ENCODE data around the gene CCNL1. TPM values are rescaled to one million over a fixed set of nuclear protein-coding genes. Genes with fewer than 3 reads are reported as not detected.

CCNL1 gene
- polyA plus RNA-seq, 1 donor (not counting 4 experiments of a cell fraction or from before 2014, with no cell fraction given), result 136 TPM

DNA sequence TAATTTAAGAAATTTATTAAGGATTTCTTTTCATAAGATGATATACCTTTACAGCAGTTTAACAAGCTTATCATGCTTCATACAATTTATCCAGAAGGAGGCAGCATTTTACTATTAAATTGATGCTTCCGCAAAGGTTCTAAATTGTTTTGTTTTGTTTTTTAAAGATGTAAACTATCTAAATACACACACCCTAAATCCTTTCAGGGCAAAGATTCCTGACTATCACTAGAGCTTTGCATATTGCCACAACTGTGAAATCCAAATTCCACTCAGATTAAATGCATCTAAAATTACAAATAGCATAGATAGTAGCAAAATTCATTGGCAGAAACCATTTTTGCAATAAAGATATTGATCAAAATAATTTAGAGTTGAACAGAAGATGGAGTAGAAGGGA lies 44.5 kb upstream of the CCNL1 start:
- FAIRE-seq (no peak), DNase-seq (ENCODE audit: low read depth, low spot score) (no peak)

DNA sequence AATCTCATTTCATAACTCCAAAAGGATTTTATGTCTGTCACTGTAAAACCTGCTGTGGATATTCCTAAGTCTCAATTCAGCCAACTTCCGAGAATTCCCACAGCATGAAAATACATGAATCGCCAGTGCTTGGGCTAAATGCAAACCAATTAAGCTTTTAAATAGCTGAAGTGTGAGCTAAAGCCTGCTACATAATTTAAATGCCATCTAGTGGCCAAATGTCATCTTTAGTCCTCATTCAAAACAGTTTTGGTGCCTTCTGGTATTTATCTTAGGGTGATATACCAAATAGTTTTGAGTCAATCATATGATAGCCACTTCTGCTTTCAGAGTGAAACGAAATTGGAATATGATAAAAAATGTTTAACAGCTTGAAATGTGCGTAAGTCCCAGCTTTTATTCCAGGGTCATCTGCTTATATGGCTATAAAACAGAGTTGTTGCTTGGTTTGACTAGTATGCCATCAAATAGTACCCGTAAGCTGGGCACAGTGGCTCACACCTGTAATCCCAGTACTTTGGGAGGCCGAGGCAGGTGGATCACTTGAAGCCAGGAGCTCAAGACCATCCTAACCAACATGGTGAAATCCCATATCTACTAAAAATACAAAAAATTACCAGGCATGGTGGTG lies 41.8 kb upstream of the CCNL1 start:
- no peak for FAIRE-seq
- no peak overlapping the region for H2AFZ ChIP-seq (ENCODE audit: control insufficient read depth, low read length)
- TF ChIP-seq EZH2 (IDR thresholded peaks at IDR 0.05; ENCODE audit: low read length), result no peak
- TF ChIP-seq, protein P1, sequence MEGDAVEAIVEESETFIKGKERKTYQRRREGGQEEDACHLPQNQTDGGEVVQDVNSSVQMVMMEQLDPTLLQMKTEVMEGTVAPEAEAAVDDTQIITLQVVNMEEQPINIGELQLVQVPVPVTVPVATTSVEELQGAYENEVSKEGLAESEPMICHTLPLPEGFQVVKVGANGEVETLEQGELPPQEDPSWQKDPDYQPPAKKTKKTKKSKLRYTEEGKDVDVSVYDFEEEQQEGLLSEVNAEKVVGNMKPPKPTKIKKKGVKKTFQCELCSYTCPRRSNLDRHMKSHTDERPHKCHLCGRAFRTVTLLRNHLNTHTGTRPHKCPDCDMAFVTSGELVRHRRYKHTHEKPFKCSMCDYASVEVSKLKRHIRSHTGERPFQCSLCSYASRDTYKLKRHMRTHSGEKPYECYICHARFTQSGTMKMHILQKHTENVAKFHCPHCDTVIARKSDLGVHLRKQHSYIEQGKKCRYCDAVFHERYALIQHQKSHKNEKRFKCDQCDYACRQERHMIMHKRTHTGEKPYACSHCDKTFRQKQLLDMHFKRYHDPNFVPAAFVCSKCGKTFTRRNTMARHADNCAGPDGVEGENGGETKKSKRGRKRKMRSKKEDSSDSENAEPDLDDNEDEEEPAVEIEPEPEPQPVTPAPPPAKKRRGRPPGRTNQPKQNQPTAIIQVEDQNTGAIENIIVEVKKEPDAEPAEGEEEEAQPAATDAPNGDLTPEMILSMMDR (optimal IDR thresholded peaks at IDR 0.05 in 1 of 3, IDR thresholded peaks at IDR 0.05 in 1 of 3, conservative IDR thresholded peaks at IDR 0.05 in 1 of 3; ENCODE audit: extremely low read depth in 1 of 3, insufficient read depth in 2 of 3, low read length in 3 of 3), result peak in 2 of 3 experiments; percentile 35 to 36

More for the DNA sequence above, 44.5 kb upstream of the CCNL1 start:
- dilution Hi-C loops (cut with MboI; ENCODE audit: extremely low pct_ligation_motif_present, low sequenced_read_pairs), result loop anchor here (25.0 kb wide), 1 partner anchor 283 kb away; no protein-coding TSS in a partner anchor
- Histone ChIP-seq H3K4me2 (ENCODE audit: control insufficient read depth, extremely low read depth, insufficient read depth, low read depth, low read length) (no peak overlapping the region), H4K20me1 (ENCODE audit: control insufficient read depth, extremely low read depth, insufficient read depth, low read length) (no peaks in the 10 kb centered on the region), H3K9me3 (ENCODE audit: control insufficient read depth, low read depth, low read length) (no peaks in the 10 kb centered on the region), H3K4me3 (ENCODE audit: control insufficient read depth in 2 of 3, extremely low read depth in 1 of 3, insufficient read depth in 2 of 3, low read depth in 1 of 3, low read length in 3 of 3) (no peak overlapping the region), H3K36me3 (ENCODE audit: control insufficient read depth in 2 of 2, extremely low read depth in 1 of 2, insufficient read depth in 2 of 2, low read length in 2 of 2) (no peaks in the 10 kb centered on the region), H2AFZ (ENCODE audit: control insufficient read depth, low read length) (no peak overlapping the region), H3K9ac (ENCODE audit: control insufficient read depth, extremely low read depth, insufficient read depth, low read length) (no peak overlapping the region), H3K9me1 (ENCODE audit: control insufficient read depth, extremely low read depth, insufficient read depth, low read length) (no peaks in the 10 kb centered on the region), H3K79me2 (ENCODE audit: control insufficient read depth, insufficient read depth, low read length) (no peaks in the 10 kb centered on the region), H3K4me1 (ENCODE audit: control insufficient read depth, extremely low read depth, insufficient read depth, low read length) (no peaks in the 10 kb centered on the region), H3K27ac (ENCODE audit: control insufficient read depth, insufficient read depth, low read length) (no peak overlapping the region), H3K27me3 (ENCODE audit: control insufficient read depth, extremely low read depth, insufficient read depth, low read length) (peaks cover 4% of the 10 kb centered on the region)
- TF ChIP-seq EZH2 (IDR thresholded peaks at IDR 0.05; ENCODE audit: low read length), result no peak
- TF ChIP-seq, protein P1 (optimal IDR thresholded peaks at IDR 0.05 in 1 of 3, IDR thresholded peaks at IDR 0.05 in 1 of 3, conservative IDR thresholded peaks at IDR 0.05 in 1 of 3; ENCODE audit: extremely low read depth in 1 of 3, insufficient read depth in 2 of 3, low read length in 3 of 3), result peak in 2 of 3 experiments; percentile 28 to 29

More for the DNA sequence above, 41.8 kb upstream of the CCNL1 start:
- Histone ChIP-seq H3K4me1 (ENCODE audit: control insufficient read depth, extremely low read depth, insufficient read depth, low read length) (no peaks in the 10 kb centered on the region), H3K9me1 (ENCODE audit: control insufficient read depth, extremely low read depth, insufficient read depth, low read length) (no peaks in the 10 kb centered on the region), H3K27me3 (ENCODE audit: control insufficient read depth, extremely low read depth, insufficient read depth, low read length) (peaks cover 4% of the 10 kb centered on the region), H3K4me3 (ENCODE audit: control insufficient read depth in 2 of 3, extremely low read depth in 1 of 3, insufficient read depth in 2 of 3, low read depth in 1 of 3, low read length in 3 of 3) (no peak overlapping the region), H3K9me3 (ENCODE audit: control insufficient read depth, low read depth, low read length) (no peaks in the 10 kb centered on the region), H3K36me3 (ENCODE audit: control insufficient read depth in 2 of 2, extremely low read depth in 1 of 2, insufficient read depth in 2 of 2, low read length in 2 of 2) (no peaks in the 10 kb centered on the region), H3K4me2 (ENCODE audit: control insufficient read depth, extremely low read depth, insufficient read depth, low read depth, low read length) (no peak overlapping the region), H4K20me1 (ENCODE audit: control insufficient read depth, extremely low read depth, insufficient read depth, low read length) (no peaks in the 10 kb centered on the region), H3K27ac (ENCODE audit: control insufficient read depth, insufficient read depth, low read length) (no peak overlapping the region), H3K79me2 (ENCODE audit: control insufficient read depth, insufficient read depth, low read length) (no peaks in the 10 kb centered on the region), H3K9ac (ENCODE audit: control insufficient read depth, extremely low read depth, insufficient read depth, low read length) (no peak overlapping the region)
- no peak for DNase-seq (ENCODE audit: low read depth, low spot score)
- dilution Hi-C loops (cut with MboI; ENCODE audit: extremely low pct_ligation_motif_present, low sequenced_read_pairs), result loop anchor here (25.0 kb wide), 1 partner anchor 286 kb away; no protein-coding TSS in a partner anchor
